GM21576 (cell line): ENCODE results near the gene BABAM2.

Experiments used
- ATAC-seq: cut with Tn5 transposase; IDR thresholded peaks from one replicate; pipeline ENCODE4 v1.9.1; 2021; ENCODE audit warnings: mild to moderate bottlenecking, moderate library complexity; ENCODE audit not compliant: unreplicated experiment

The BABAM2 gene

GRCh38 chr2:28152585-28153280, 262.2 kb downstream of the BABAM2 start:
- ATAC-seq: no peak

- no peak for ATAC-seq
Observed at GRCh38 chr2:28153851-28154250, 263.3 kb downstream of the BABAM2 start.

GRCh38 chr2:28155086-28155485, 264.6 kb downstream of the BABAM2 start:
- no peak for ATAC-seq

- no peak for ATAC-seq
Observed at GRCh38 chr2:28155627-28156026, 265.1 kb downstream of the BABAM2 start.

GRCh38 chr2:28158791-28159190, 268.3 kb downstream of the BABAM2 start:
- ATAC-seq: no peak

GRCh38 chr2:28160986-28161425, 270.5 kb downstream of the BABAM2 start:
- no peak for ATAC-seq

GRCh38 chr2:28161466-28161865, 270.9 kb downstream of the BABAM2 start:
- ATAC-seq: no peak

GRCh38 chr2:28162564-28162963, 272.0 kb downstream of the BABAM2 start:
- no peak for ATAC-seq

- ATAC-seq: no peak
Observed at GRCh38 chr2:28163028-28163427, 272.5 kb downstream of the BABAM2 start.

GRCh38 chr2:28163627-28164279, 273.2 kb downstream of the BABAM2 start:
- no peak for ATAC-seq

GRCh38 chr2:28164280-28164801, 273.8 kb downstream of the BABAM2 start:
- no peak for ATAC-seq

- ATAC-seq: no peak
Observed at GRCh38 chr2:28165087-28165635, 274.6 kb downstream of the BABAM2 start.

GRCh38 chr2:28166956-28167355, 276.4 kb downstream of the BABAM2 start:
- ATAC-seq: no peak

- no peak for ATAC-seq
Observed at GRCh38 chr2:28168376-28168775, 277.8 kb downstream of the BABAM2 start.

GRCh38 chr2:28169492-28169891, 279.0 kb downstream of the BABAM2 start:
- no peak for ATAC-seq

GRCh38 chr2:28172114-28172898, 281.8 kb downstream of the BABAM2 start:
- ATAC-seq: no peak

- no peak for ATAC-seq
Observed at GRCh38 chr2:28173377-28173776, 282.8 kb downstream of the BABAM2 start.

- no peak for ATAC-seq
Observed at GRCh38 chr2:28174211-28174610, 283.7 kb downstream of the BABAM2 start.

GRCh38 chr2:28175028-28175427, 284.5 kb downstream of the BABAM2 start:
- no peak for ATAC-seq

- ATAC-seq: no peak
Observed at GRCh38 chr2:28178946-28179345, 288.4 kb downstream of the BABAM2 start.

- no peak for ATAC-seq
Observed at GRCh38 chr2:28181801-28182200, 291.3 kb downstream of the BABAM2 start.
